Urinary bladder (tissue), 4 donors: ENCODE results near the gene NEUROD6. TPM values are rescaled to one million over a fixed set of nuclear protein-coding genes. Genes with fewer than 3 reads are reported as not detected.

ENCODE experiments used
- DNase-seq: peaks from one replicate; pipeline ENCODE4 v3.0.0-alpha.2; 2015; ENCODE audit errors: extremely low spot score
- H3K27ac ChIP-seq: one replicate; pipeline ENCODE4 v1.5.1; 2013; ENCODE audit warnings: low read depth, mild to moderate bottlenecking, moderate library complexity
- H3K36me3 ChIP-seq: one replicate; pipeline ENCODE4 v1.6.1; 2013; ENCODE audit warnings: mild to moderate bottlenecking, moderate library complexity; ENCODE audit not compliant: insufficient read depth
- H3K4me1 ChIP-seq: one replicate; pipeline ENCODE4 v1.6.1; 2013; ENCODE audit warnings: mild to moderate bottlenecking, moderate library complexity; ENCODE audit not compliant: insufficient read depth
- H3K4me3 ChIP-seq: one replicate; pipeline ENCODE4 v1.5.1; 2013; ENCODE audit warnings: low read depth, low read length
- WGBS: extraction: QIAGEN DNeasy Blood & Tissue Kit; methylation state at CpG from one replicate; pipeline ENCODE4 v1.1.7; 2013; 5-methylcytosine and 5-hydroxymethylcytosine counted together
- polyA plus RNA-seq: library from polyadenylated mRNA; stranded (reverse); fragments of 200-250 nt; gene quantifications from one replicate; pipeline ENCODE4 v1.2.3, GENCODE V29; 2013
- total RNA-seq: library from RNA; depleted of rRNA; stranded (reverse); fragments of >200 nt; gene quantifications from one replicate; pipeline ENCODE4 v1.2.3, GENCODE V29; 2014
- donor health status: healthy with polysubstance abuse.
- donor health status: healthy.

Gene NEUROD6
- total and polyA plus RNA-seq, 2 donors: not detected

GRCh38 chr7:31343516-31344305, 3.2 kb upstream of the NEUROD6 start:
- Histone ChIP-seq H3K4me1 (no peaks in the 10 kb centered on the region), H3K27ac (no peak overlapping the region), H3K4me3 (no peak overlapping the region), H3K36me3 (no peaks in the 10 kb centered on the region)
- DNase-seq: no peak
- 45% methylated on average over 3 of the region's 3 CpGs for WGBS

DNA sequence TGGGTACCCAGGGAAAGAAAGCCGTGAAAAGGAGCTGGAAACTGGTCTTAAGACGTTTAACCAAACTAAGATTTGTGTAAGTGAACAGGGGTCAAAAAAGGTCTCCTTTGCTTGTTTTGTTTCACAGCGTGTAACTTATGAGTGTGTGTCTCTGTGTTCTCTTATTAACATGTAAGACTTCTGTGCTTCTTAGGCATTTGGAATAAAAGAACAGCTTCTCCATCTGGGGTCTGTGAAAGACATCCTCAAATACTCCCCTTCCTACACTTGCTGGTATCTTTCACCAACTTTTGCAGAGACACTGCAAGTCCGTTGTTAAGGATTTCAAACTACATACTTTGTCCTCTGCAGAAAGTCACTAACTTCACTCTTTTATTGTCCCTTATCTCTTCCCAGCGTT, 615 bp upstream of the NEUROD6 start:
- Histone ChIP-seq H3K27ac (no peak overlapping the region), H3K4me1 (no peaks in the 10 kb centered on the region), H3K4me3 (no peak overlapping the region), H3K36me3 (no peaks in the 10 kb centered on the region)
- 36% methylated on average over 5 of the region's 5 CpGs for WGBS
- DNase-seq: no peak

DNA sequence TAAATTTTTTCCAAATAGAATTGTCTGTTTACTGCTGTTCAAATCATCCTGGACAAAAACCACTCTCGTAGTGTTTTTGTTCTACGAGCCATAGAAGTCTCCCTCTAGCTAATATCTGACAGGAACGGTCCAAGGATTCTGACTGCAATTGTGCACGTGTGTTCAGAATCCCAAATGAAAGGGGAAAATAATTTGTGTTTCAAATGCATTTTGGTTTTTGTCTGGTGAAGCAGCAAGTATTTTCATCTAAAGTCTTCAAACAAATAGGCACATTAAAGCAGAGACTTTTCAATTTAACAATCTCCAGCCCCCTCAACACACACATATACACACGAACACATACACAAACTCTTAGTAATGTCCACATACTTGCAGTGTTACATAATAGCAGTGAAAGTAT, 475 bp downstream of the NEUROD6 start:
- no peak for DNase-seq
- 64% methylated on average over 5 of the region's 5 CpGs for WGBS
- no peak overlapping the region for H3K4me3 ChIP-seq
- no peaks in the 10 kb centered on the region for H3K4me1 ChIP-seq
- no peak overlapping the region for H3K27ac ChIP-seq
- H3K36me3 ChIP-seq: no peaks in the 10 kb centered on the region

DNA sequence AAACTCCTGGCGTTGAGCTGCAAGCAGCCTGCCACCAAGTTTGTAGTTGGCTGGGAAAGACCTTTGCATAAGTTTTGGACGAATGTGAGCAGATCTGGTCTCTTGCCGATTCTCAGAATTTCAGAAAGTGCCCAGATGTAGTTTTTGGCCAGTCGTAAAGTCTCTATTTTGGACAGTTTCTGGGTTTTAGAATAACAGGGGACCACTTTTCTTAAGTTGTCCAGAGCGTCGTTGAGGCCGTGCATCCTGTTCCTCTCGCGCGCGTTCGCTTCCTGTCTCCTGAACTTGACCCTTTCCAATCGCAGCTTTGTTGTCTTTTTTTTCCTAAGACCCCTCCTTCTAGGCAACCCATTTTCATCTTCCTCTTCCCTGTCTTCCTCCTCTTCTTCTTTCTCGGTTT, 1.8 kb downstream of the NEUROD6 start:
- no peaks in the 10 kb centered on the region for H3K4me1 ChIP-seq
- no peaks in the 10 kb centered on the region for H3K36me3 ChIP-seq
- no peak overlapping the region for H3K4me3 ChIP-seq
- no peak for DNase-seq
- H3K27ac ChIP-seq: no peak overlapping the region
- 66% methylated on average over 14 of the region's 14 CpGs for WGBS

- 37% methylated on average over 9 of the region's 9 CpGs for WGBS
- Histone ChIP-seq H3K36me3 (no peaks in the 10 kb centered on the region), H3K4me3 (no peak overlapping the region), H3K4me1 (no peaks in the 10 kb centered on the region), H3K27ac (no peak overlapping the region)
- DNase-seq: no peak
Measured at GRCh38 chr7:31337002-31337565, 3.4 kb downstream of the NEUROD6 start.

DNA sequence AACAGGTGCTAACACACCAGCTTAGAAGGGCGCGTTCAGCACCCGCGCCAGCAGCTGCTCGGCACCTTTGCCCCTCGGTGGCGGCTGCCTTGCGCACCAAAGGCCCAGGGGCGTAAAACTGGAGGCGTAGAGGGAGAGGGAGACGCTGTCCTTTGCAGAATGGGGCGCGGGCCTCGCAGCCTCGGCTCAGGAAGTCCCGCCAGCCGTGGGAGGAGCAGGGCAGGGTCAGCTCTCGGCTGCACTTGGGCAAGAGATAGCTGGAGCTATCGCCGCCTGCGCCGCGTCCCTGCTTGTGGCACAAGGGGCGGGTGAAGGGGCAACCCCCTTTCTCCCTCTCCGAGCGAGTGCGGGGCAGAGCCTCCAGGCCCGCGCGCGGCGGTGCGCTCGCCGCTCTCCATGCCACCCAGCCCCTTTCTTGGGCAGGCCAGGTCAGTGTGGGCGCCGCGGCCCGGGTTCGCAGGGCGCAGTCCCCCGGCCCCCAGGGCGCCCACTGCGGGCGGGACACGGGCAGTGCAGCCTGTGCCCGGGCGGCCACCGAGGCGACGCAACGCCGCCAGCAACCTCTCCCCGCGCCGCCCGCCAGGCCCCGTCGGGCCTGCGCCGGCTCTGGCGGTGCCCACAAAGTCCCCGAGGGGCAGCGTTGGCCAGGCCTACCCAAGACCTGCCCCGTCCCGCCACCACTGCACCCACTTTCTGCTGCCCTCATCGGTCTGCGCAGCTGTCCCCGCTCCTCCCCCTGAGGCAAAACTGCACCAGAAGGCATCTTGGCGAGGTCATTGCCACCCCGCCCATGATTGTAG, 4.1 kb downstream of the NEUROD6 start:
- 11% methylated on average over 71 of the region's 71 CpGs for WGBS
- H3K4me1 ChIP-seq: no peaks in the 10 kb centered on the region
- no peak for DNase-seq
- H3K36me3 ChIP-seq: no peaks in the 10 kb centered on the region
- no peak overlapping the region for H3K27ac ChIP-seq
- H3K4me3 ChIP-seq: no peak overlapping the region

GRCh38 chr7:31335884-31336201, 4.7 kb downstream of the NEUROD6 start:
- no peak for DNase-seq
- Histone ChIP-seq H3K4me1 (no peaks in the 10 kb centered on the region), H3K27ac (no peak overlapping the region), H3K4me3 (no peak overlapping the region), H3K36me3 (no peaks in the 10 kb centered on the region)
- WGBS: 18% methylated on average over 12 of the region's 12 CpGs

- 35% methylated on average over 16 of the region's 16 CpGs for WGBS
- peak; percentile 20 for DNase-seq
- no peak overlapping the region for H3K27ac ChIP-seq
- no peaks in the 10 kb centered on the region for H3K4me1 ChIP-seq
- no peak overlapping the region for H3K4me3 ChIP-seq
- H3K36me3 ChIP-seq: no peaks in the 10 kb centered on the region
Measured at GRCh38 chr7:31335161-31335856, 5.2 kb downstream of the NEUROD6 start.

- Histone ChIP-seq H3K4me3 (no peak overlapping the region), H3K4me1 (no peaks in the 10 kb centered on the region), H3K27ac (no peak overlapping the region), H3K36me3 (no peaks in the 10 kb centered on the region)
- DNase-seq: no peak
- 91% methylated on average over 2 of the region's 2 CpGs for WGBS
Measured at GRCh38 chr7:31333291-31333690, 7.2 kb downstream of the NEUROD6 start.

- no peak for DNase-seq
- H3K27ac ChIP-seq: no peak overlapping the region
- no peak overlapping the region for H3K4me3 ChIP-seq
- H3K4me1 ChIP-seq: no peaks in the 10 kb centered on the region
- 49% methylated on average over 2 of the region's 2 CpGs for WGBS
- H3K36me3 ChIP-seq: no peaks in the 10 kb centered on the region
Measured at GRCh38 chr7:31327071-31327470, 13.5 kb downstream of the NEUROD6 start.

DNA sequence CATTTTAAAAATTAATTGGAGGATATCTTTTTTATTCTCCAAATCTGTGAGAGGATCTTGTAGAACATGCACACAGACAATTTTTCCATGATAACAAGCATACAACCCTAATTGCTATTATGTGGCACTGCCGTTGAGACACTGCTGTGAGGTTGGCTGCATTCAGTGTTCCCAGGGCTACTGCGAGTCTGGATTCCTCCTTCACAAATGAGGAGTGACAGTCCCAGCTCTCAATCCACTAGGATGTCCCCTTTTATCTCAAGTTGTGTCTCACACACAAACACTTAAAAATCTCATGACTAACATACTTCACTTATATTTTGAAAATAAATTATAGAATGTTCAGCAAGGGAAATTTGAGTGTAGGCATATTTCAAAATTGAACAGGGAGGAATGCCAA, 14.1 kb downstream of the NEUROD6 start:
- 74% methylated on average over 2 of the region's 2 CpGs for WGBS
- Histone ChIP-seq H3K4me1 (no peaks in the 10 kb centered on the region), H3K4me3 (no peak overlapping the region), H3K27ac (no peak overlapping the region), H3K36me3 (no peaks in the 10 kb centered on the region)
- no peak for DNase-seq

GRCh38 chr7:31323101-31323500, 17.4 kb downstream of the NEUROD6 start:
- no peak overlapping the region for H3K4me3 ChIP-seq
- no peaks in the 10 kb centered on the region for H3K36me3 ChIP-seq
- no peaks in the 10 kb centered on the region for H3K4me1 ChIP-seq
- 86% methylated on average over 1 of the region's 1 CpG for WGBS
- no peak for DNase-seq
- H3K27ac ChIP-seq: no peak overlapping the region

- H3K4me1 ChIP-seq: no peaks in the 10 kb centered on the region
- H3K4me3 ChIP-seq: no peak overlapping the region
- H3K36me3 ChIP-seq: no peaks in the 10 kb centered on the region
- DNase-seq: no peak
- H3K27ac ChIP-seq: no peak overlapping the region
Measured at GRCh38 chr7:31320675-31321074, 19.9 kb downstream of the NEUROD6 start.

DNA sequence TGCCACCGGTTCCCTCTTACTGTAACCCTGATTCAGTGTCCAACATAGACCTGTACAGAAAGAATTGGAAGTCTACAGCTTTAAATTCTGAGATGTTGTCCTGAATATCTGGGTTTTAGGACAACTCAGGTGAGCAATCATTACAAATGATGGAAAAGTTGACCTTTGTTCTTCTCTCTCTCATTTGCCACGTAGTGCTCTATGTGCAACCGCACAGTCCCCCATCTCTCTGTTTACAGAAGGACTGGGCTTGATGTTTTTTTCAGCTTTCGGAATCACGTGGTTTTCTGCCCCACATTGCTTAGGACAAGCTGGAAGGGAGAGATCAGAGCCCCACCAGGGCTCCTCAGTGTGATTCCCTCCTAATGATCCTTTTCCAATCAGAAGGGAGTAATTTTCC, 22.2 kb downstream of the NEUROD6 start:
- H3K27ac ChIP-seq: no peak overlapping the region

More for the DNA sequence above, 22.2 kb downstream of the NEUROD6 start:
- no peak overlapping the region for H3K4me3 ChIP-seq
- DNase-seq: no peak
- 67% methylated on average over 5 of the region's 5 CpGs for WGBS
- H3K4me1 ChIP-seq: no peaks in the 10 kb centered on the region
- no peaks in the 10 kb centered on the region for H3K36me3 ChIP-seq
